ENCODE results near the gene FAM200C. TPM values are rescaled to one million over a fixed set of nuclear protein-coding genes. Genes with fewer than 3 reads are reported as not detected.

FAM200C gene
- total and polyA plus RNA-seq, 2 of the 8 experiments (the other 6 are each of a cell fraction or from before 2014, with no cell fraction given): 2.6 to 7.3 TPM

- TF ChIP-seq FOSL1 (IDR thresholded peaks at IDR 0.05; ENCODE audit: insufficient read depth, low read depth, low read length) (no peak), SAP30 (IDR thresholded peaks at IDR 0.05; ENCODE audit: insufficient read depth, insufficient replicate concordance, low read length) (no peak)
Observed at GRCh38 chr5:160395111-160395510, 4.7 kb downstream of the FAM200C start (continued).

Data from H1 (cell line).